IMR-90 (cell line): ENCODE data around the gene NEURL1. TPM values are rescaled to one million over a fixed set of nuclear protein-coding genes. Genes with fewer than 3 reads are reported as not detected.

Source experiments
- ATAC-seq: fragments of 200-7000 bp; cut with Tn5 transposase; 2 replicates; pipeline ENCODE4 v1.9.1; 2020; ENCODE audit warnings: low read depth, mild to moderate bottlenecking, moderate library complexity
- BruUV-seq: library from RNA; stranded (reverse); fragments of 400-500 nt; replicated peaks from 2 replicates; lab custom pipeline; 2021; lab: Mats Ljungman, UMichigan
- CTCF ChIA-PET: fragments of 300-600 bp; formaldehyde crosslinking; extraction: SDS; loops from one replicate; lab custom pipeline; 2021; ENCODE audit warnings: antibody characterized with exemption; lab: Yijun Ruan, JAX
- POLR2A ChIA-PET: fragments of 300-600 bp; sonication (Branson Sonifier 250); formaldehyde crosslinking; loops from one replicate; lab custom pipeline; 2022; ENCODE audit warnings: antibody characterized with exemption; ENCODE audit not compliant: unreplicated experiment; lab: Charles Lee
- DNase-seq: peaks from one replicate; pipeline ENCODE4 v3.0.0; 2013
- H2AFZ ChIP-seq: replicated peaks from 2 replicates; pipeline ENCODE3; 2013; ENCODE audit warnings: low read length, mild to moderate bottlenecking; ENCODE audit not compliant: poor library complexity
- H2AK5ac ChIP-seq: 2 replicates; pipeline ENCODE4 v1.6.1; 2013; ENCODE audit warnings: low read depth, low read length, inconsistent platforms
- H2AK9ac ChIP-seq: replicated peaks from 2 replicates; pipeline ENCODE3; 2013; ENCODE audit warnings: mild to moderate bottlenecking, low read depth, low read length, moderate library complexity; ENCODE audit not compliant: poor library complexity
- H2BK120ac ChIP-seq: 2 replicates; pipeline ENCODE4 v1.6.1; 2013; ENCODE audit warnings: low read depth, low read length, inconsistent platforms
- H2BK15ac ChIP-seq: 3 replicates; pipeline ENCODE4 v1.6.1; 2013; ENCODE audit warnings: low read depth, low read length, inconsistent platforms
- H2BK20ac ChIP-seq: 2 replicates; pipeline ENCODE4 v1.6.1; 2013; ENCODE audit warnings: low read depth, mild to moderate bottlenecking, inconsistent platforms, low read length, moderate library complexity
- H2BK5ac ChIP-seq: 2 replicates; pipeline ENCODE4 v1.6.1; 2013; ENCODE audit warnings: mild to moderate bottlenecking, low read depth, low read length, inconsistent platforms; ENCODE audit not compliant: poor library complexity, severe bottlenecking
- H3K14ac ChIP-seq: replicated peaks from 2 replicates; pipeline ENCODE4 v1.6.1; 2013; ENCODE audit warnings: low read depth, low read length, inconsistent platforms
- H3K18ac ChIP-seq: 2 replicates; pipeline ENCODE4 v1.6.1; 2013; ENCODE audit warnings: low read depth, low read length, control low read depth
- H3K23ac ChIP-seq: 2 replicates; pipeline ENCODE4 v1.6.1; 2013; ENCODE audit warnings: low read depth, low read length, inconsistent platforms
- H3K27ac ChIP-seq: 2 replicates; pipeline ENCODE4 v1.5.1; 2013; ENCODE audit warnings: mild to moderate bottlenecking, control low read depth, low read length; ENCODE audit not compliant: insufficient read depth
- H3K27me3 ChIP-seq: 2 replicates; pipeline ENCODE4 v1.6.1; 2013; ENCODE audit warnings: low read length; ENCODE audit not compliant: control insufficient read depth, insufficient read depth
- H3K36me3 ChIP-seq: 2 replicates; pipeline ENCODE4 v1.6.1; 2013; ENCODE audit warnings: low read length, mixed read lengths; ENCODE audit not compliant: control insufficient read depth, insufficient read depth
- H3K4ac ChIP-seq: 2 replicates; pipeline ENCODE4 v1.6.1; 2013; ENCODE audit warnings: low read depth, low read length, inconsistent platforms
- H3K4me1 ChIP-seq: 2 replicates; pipeline ENCODE4 v1.6.1; 2013; ENCODE audit warnings: low read length, mixed read lengths; ENCODE audit not compliant: control insufficient read depth, insufficient read depth
- H3K4me2 ChIP-seq: 2 replicates; pipeline ENCODE4 v1.6.1; 2013; ENCODE audit warnings: low read depth, mild to moderate bottlenecking, control low read depth, low read length, moderate library complexity
- H3K4me3 ChIP-seq: 2 replicates; pipeline ENCODE4 v1.5.1; 2013; ENCODE audit warnings: low read depth, mild to moderate bottlenecking, control low read depth, low read length, moderate library complexity; ENCODE audit not compliant: insufficient read depth
- H3K56ac ChIP-seq: 2 replicates; pipeline ENCODE4 v1.6.1; 2013; ENCODE audit warnings: low read length, inconsistent platforms; ENCODE audit not compliant: insufficient read depth; ENCODE audit errors: extremely low read depth
- H3K79me1 ChIP-seq, 2 experiments: 2 replicates each; pipeline ENCODE4 v1.6.1; 2013; ENCODE audit warnings: low read length in 2 of 2, inconsistent platforms in 1 of 2, low read depth in 1 of 2
- H3K9ac ChIP-seq: 2 replicates; pipeline ENCODE4 v1.6.1; 2013; ENCODE audit warnings: low read depth, low read length, control low read depth
- H3K9me1 ChIP-seq: 2 replicates; pipeline ENCODE4 v1.6.1; 2013; ENCODE audit warnings: low read length, inconsistent platforms; ENCODE audit not compliant: insufficient read depth
- H3K9me3 ChIP-seq: 2 replicates; pipeline ENCODE4 v1.6.1; 2013; ENCODE audit warnings: low read length; ENCODE audit not compliant: control insufficient read depth, insufficient read depth
- H4K20me1 ChIP-seq: 2 replicates; pipeline ENCODE4 v1.6.1; 2013; ENCODE audit warnings: low read length, inconsistent platforms; ENCODE audit not compliant: insufficient read depth
- H4K5ac ChIP-seq: 2 replicates; pipeline ENCODE4 v1.6.1; 2013; ENCODE audit warnings: mild to moderate bottlenecking, low read depth, low read length, control low read depth
- H4K8ac ChIP-seq, 2 experiments: 2 replicates each; pipeline ENCODE4 v1.6.1; 2013; ENCODE audit warnings: low read depth in 2 of 2, low read length in 2 of 2, control low read depth in 1 of 2, inconsistent platforms in 1 of 2
- H4K91ac ChIP-seq: 2 replicates; pipeline ENCODE4 v1.6.1; 2013; ENCODE audit warnings: low read depth, low read length, inconsistent platforms; ENCODE audit not compliant: insufficient read depth
- BHLHE40 ChIP-seq: fragments of 150-350 bp; IDR thresholded peaks from 2 replicates; pipeline ENCODE4 v1.6.1; 2016; ENCODE audit warnings: mild to moderate bottlenecking, low read depth, low read length
- CHD1 ChIP-seq: IDR thresholded peaks from 2 replicates; pipeline ENCODE4 v1.6.1; 2012; ENCODE audit warnings: low read depth, low read length, improper control_type of control experiment
- CTCF ChIP-seq: conservative IDR thresholded peaks from 2 replicates; pipeline ENCODE4 v1.5.1; 2012; ENCODE audit warnings: mild to moderate bottlenecking, low read depth, low read length, improper control_type of control experiment
- ELK1 ChIP-seq: fragments of 150-350 bp; IDR thresholded peaks from 2 replicates; pipeline ENCODE4 v1.6.1; 2016; ENCODE audit warnings: low read depth, mild to moderate bottlenecking, low read length, moderate library complexity, borderline replicate concordance
- FOS ChIP-seq: fragments of 150-350 bp; IDR thresholded peaks from 2 replicates; pipeline ENCODE4 v1.6.1; 2016; ENCODE audit warnings: low read depth, low read length
- MXI1 ChIP-seq: IDR thresholded peaks from 2 replicates; pipeline ENCODE4 v1.6.1; 2012; ENCODE audit warnings: low read depth, mild to moderate bottlenecking, low read length, moderate library complexity, borderline replicate concordance
- RAD21 ChIP-seq: IDR thresholded peaks from 2 replicates; pipeline ENCODE4 v1.6.1; 2012; ENCODE audit warnings: low read length, improper control_type of control experiment
- WGBS, 2 experiments: methylation state at CpG; one replicate each; pipeline versions ENCODE4 v1.1.5 to v1.1.7; 2013; ENCODE audit warnings: missing lambda C conversion rate in 2 of 2; ENCODE audit not compliant: insufficient read length in 1 of 2; ENCODE audit errors: extremely low coverage in 2 of 2; 5-methylcytosine and 5-hydroxymethylcytosine counted together
- dilution Hi-C: fragments of 300-500 bp; cut with HindIII; formaldehyde crosslinking; loops from one replicate; pipeline ENCODE4 v1.14.3; 2018; ENCODE audit warnings: low sequenced_read_pairs; ENCODE audit not compliant: unreplicated experiment
- in situ Hi-C: fragments of 300-500 bp; cut with MboI; formaldehyde crosslinking; loops from 3 replicates; pipeline ENCODE4 v1.14.3; 2019; ENCODE audit warnings: low sequenced_read_pairs, inconsistent platforms, mixed read lengths
- intact Hi-C: fragments of 100-400 bp; cut with micrococcal nuclease; formaldehyde crosslinking; loops from 2 replicates; pipeline ENCODE4 v1.10.0; 2022
- polyA plus RNA-seq, 3 experiments: library from polyadenylated mRNA; depleted of rRNA; stranded (reverse); fragments of >200 nt; gene quantifications; 2 replicates each; pipeline ENCODE4 v1.2.3, GENCODE V29; 2012; ENCODE audit warnings: low replicate concordance in 1 of 3
- total RNA-seq: library from RNA; depleted of rRNA; stranded (reverse); fragments of >200 nt; gene quantifications from 2 replicates; pipeline ENCODE4 v1.2.3, GENCODE V29; 2012

NEURL1 gene
- total and polyA plus RNA-seq, 2 of the 4 experiments (the other 2 are of a cell fraction), result 0.36 to 0.82 TPM

- Histone ChIP-seq H2BK15ac (no peak overlapping the region), H2BK20ac (no peak overlapping the region), H3K9me3 (no peaks in the 10 kb centered on the region), H4K5ac (no peak overlapping the region), H3K4ac (no peak overlapping the region), H3K79me1 (peaks cover 0 to 22% of the 10 kb centered on the region in 2 experiments; a peak in 1 of 4 replicates), H3K9me1 (peaks cover 2% of the 10 kb centered on the region; the same call in 1 of the 2 replicates), H3K14ac (no peak overlapping the region), H3K27ac (no peak overlapping the region), H2AFZ (no peak overlapping the region), H3K27me3 (no peaks in the 10 kb centered on the region), H3K4me1 (no peaks in the 10 kb centered on the region; the same call in 1 of the 2 replicates), H3K9ac (no peak overlapping the region), H3K4me3 (no peak overlapping the region), H3K36me3 (peaks cover 68% of the 10 kb centered on the region), H2BK5ac (no peak overlapping the region), H3K56ac (no peak overlapping the region), H2BK120ac (no peak overlapping the region), H4K91ac (no peak overlapping the region), H3K18ac (no peak overlapping the region), H2AK5ac (no peak overlapping the region), H2AK9ac (no peak overlapping the region), H3K4me2 (no peak overlapping the region), H4K20me1 (peaks cover 12% of the 10 kb centered on the region; the same call in 1 of the 2 replicates), H4K8ac (no peak overlapping the region), H3K23ac (no peak overlapping the region)
- intact Hi-C loops (no loop called here), dilution Hi-C loops (no loop called here), in situ Hi-C loops (no loop called here)
- DNase-seq (no peak), ATAC-seq (no peak)
- TF ChIP-seq RAD21 (no peak), CTCF (no peak), BHLHE40 (no peak), FOS (no peak), ELK1 (no peak), CHD1 (no peak), MXI1 (no peak)
- ChIA-PET POLR2A (no interaction called here), CTCF (no interaction called here)
- BruUV-seq, result no TSS peak
- WGBS, 2 experiments, result 88% methylated on average over 3 of the region's 9 CpGs; no CpG with 5 or more reads in 1 of the 2 experiments
Observed at GRCh38 chr10:103445366-103445765, 48.1 kb upstream of the NEURL1 start.
